Measurements from ENCODE around the gene PAK1IP1.

PAK1IP1 gene

DNA sequence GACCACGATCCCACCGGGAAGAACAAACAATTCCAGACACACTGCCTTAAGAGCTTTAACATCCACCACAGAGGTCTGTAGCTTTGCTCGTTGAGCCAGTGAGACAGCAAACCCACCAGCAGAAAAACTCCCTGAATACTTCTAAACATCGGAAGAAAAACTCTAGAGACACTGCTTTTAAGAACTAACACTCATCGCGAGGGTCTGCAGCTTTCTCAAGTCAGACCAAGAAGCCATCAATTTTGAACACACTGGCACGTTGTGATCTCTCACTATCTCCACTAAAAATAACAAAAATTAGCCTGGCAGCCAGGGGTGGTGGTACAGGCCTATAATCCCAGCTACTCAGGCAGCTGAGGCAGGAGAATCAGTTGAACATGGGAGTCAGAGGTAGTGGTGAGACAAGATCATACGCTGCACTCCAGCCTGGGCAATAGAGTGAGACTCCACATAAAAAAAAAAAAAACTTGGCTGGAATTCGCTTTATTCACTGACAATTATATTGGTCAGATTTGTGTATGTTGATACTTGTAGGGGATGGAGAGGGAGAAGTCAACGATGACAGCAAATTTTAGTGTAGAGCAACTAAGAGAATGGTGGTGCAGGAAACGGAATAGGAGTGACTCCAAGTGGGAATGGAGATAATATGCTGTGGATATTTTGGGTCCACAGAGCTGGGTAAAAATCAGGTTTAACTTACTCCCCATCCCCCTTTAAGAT, 27.2 kb downstream of the PAK1IP1 start:
- Histone ChIP-seq H3K4me3 (replicated peaks; ENCODE audit: low read depth, low read length) (peak overlapping the region; percentile 76), H3K27me3 (replicated peaks; ENCODE audit: control insufficient read depth, insufficient read depth, low read length) (no peaks in the 10 kb centered on the region), H3K36me3 (ENCODE audit: control insufficient read depth, insufficient read depth, low read length) (no peaks in the 10 kb centered on the region; the same call in 1 of the 2 replicates)
- DNase-seq (ENCODE audit: extremely low read depth, insufficient read length) = no peak
- TF ChIP-seq, protein P1, sequence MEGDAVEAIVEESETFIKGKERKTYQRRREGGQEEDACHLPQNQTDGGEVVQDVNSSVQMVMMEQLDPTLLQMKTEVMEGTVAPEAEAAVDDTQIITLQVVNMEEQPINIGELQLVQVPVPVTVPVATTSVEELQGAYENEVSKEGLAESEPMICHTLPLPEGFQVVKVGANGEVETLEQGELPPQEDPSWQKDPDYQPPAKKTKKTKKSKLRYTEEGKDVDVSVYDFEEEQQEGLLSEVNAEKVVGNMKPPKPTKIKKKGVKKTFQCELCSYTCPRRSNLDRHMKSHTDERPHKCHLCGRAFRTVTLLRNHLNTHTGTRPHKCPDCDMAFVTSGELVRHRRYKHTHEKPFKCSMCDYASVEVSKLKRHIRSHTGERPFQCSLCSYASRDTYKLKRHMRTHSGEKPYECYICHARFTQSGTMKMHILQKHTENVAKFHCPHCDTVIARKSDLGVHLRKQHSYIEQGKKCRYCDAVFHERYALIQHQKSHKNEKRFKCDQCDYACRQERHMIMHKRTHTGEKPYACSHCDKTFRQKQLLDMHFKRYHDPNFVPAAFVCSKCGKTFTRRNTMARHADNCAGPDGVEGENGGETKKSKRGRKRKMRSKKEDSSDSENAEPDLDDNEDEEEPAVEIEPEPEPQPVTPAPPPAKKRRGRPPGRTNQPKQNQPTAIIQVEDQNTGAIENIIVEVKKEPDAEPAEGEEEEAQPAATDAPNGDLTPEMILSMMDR (IDR thresholded peaks at IDR 0.05; ENCODE audit: insufficient read depth, low read length, poor library complexity, severe bottlenecking) = no peak

DNA sequence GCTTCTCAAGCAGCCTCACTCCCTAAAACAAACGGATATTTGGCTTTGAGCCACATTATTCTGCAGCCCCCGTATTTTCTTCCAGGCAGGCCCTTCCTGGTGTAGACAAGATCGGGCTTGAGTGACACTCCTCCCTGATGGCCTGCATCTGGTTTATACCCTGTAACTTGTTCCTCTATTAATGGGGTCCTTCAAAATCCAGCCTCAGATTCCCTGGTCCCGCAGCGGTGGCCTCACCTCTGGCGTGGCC, 27.7 kb downstream of the PAK1IP1 start:
- peak overlapping the region; percentile 76 for H3K4me3 ChIP-seq (replicated peaks; ENCODE audit: low read depth, low read length)
- H3K36me3 ChIP-seq (ENCODE audit: control insufficient read depth, insufficient read depth, low read length) = no peaks in the 10 kb centered on the region; the same call in 1 of the 2 replicates
- TF ChIP-seq, protein P1 (IDR thresholded peaks at IDR 0.05; ENCODE audit: insufficient read depth, low read length, poor library complexity, severe bottlenecking) = no peak
- H3K27me3 ChIP-seq (replicated peaks; ENCODE audit: control insufficient read depth, insufficient read depth, low read length) = no peaks in the 10 kb centered on the region
- DNase-seq (ENCODE audit: extremely low read depth, insufficient read length) = no peak

DNA sequence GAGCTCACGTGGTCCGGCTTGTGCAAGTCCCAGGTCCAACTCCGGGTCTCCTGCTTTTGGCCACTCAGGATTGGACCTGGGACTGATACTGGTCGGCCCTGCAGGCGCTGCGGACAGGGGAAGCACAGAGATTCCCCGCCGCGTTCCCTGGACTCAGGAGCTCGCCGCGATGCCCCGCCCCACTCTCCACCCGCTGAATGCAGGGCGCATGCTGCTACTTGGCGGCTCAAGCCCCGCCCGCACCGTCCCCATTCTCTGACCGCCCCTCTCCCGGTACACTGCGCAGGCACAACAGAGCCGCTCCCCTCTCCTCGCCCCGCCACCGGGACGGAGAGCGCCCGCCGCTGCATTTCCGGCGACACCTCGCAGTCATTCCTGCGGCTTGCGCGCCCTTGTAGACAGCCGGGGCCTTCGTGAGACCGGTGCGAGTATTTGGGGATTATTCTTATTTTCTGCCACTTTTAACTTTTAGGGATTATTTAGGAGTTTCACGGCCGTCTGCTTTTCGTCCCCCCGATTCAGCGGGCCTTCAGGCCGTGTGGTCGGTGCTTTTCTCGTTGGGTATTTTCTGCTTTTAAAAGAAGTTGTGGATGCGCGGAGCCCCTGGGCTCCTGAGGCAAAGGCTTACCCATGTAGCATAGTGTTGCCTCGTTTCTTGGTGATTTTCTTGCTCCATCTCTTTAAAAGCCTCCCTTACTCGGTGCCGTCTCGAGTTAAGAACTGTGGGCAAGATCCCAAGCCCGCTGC, 28.2 kb downstream of the PAK1IP1 start, which contains the start of gene TMEM14C:
TSS of gene TMEM14C (plus strand) at position 251 of the 747 bp plus-strand sequence. CDS start 1,544 bp downstream, outside the sequence.
- Histone ChIP-seq H3K36me3 (ENCODE audit: control insufficient read depth, insufficient read depth, low read length) (no peaks in the 10 kb centered on the region; the same call in 1 of the 2 replicates), H3K27me3 (replicated peaks; ENCODE audit: control insufficient read depth, insufficient read depth, low read length) (no peaks in the 10 kb centered on the region), H3K4me3 (replicated peaks; ENCODE audit: low read depth, low read length) (peak within 1 kb of the TSS; percentile 76)
- TF ChIP-seq, protein P1 (IDR thresholded peaks at IDR 0.05; ENCODE audit: insufficient read depth, low read length, poor library complexity, severe bottlenecking) = no peak
- peak; percentile 94 for DNase-seq (ENCODE audit: extremely low read depth, insufficient read length)

DNA sequence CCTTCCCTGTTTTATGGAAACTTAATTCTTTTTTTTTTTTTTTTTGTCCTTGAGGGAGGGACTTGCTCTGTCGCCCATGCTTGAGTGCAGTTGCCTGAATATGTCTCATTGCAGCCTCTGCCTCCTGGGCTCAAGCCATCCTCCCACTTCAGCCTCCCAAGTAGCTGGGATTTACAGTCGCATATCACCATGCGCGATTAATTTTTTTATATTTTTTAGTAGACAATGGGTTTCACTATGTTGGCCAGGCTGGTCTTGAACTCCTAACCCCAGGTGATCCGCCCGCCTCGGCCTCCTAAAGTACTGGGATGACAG, 28.8 kb downstream of the PAK1IP1 start:
- no peak for DNase-seq (ENCODE audit: extremely low read depth, insufficient read length)
- TF ChIP-seq, protein P1 (IDR thresholded peaks at IDR 0.05; ENCODE audit: insufficient read depth, low read length, poor library complexity, severe bottlenecking) = no peak
- H3K4me3 ChIP-seq (replicated peaks; ENCODE audit: low read depth, low read length) = peak overlapping the region; percentile 76

DNA sequence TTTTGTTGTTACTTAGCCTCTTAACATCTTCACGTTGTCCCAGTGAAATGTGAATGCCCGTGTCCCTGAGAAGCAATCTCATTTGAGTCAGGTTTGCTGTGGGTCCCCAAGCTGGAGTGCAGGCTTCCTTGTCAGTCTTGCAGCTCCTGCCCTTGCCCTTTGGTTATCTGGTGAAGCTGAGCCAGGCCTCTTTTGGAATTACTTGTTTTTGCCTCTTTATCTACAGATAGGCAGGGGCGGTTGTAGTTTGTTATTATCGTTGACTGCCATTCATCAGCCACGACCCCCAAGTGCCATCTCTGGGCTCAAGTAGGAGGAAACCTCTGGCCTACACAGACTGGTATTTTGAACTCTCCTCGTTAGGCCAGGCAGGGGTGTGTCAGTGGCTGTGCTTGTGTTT, 30.3 kb downstream of the PAK1IP1 start:
- Histone ChIP-seq H3K4me3 (replicated peaks; ENCODE audit: low read depth, low read length) (no peak overlapping the region), H3K36me3 (ENCODE audit: control insufficient read depth, insufficient read depth, low read length) (no peaks in the 10 kb centered on the region; the same call in 1 of the 2 replicates), H3K27me3 (replicated peaks; ENCODE audit: control insufficient read depth, insufficient read depth, low read length) (no peaks in the 10 kb centered on the region)
- TF ChIP-seq, protein P1 (IDR thresholded peaks at IDR 0.05; ENCODE audit: insufficient read depth, low read length, poor library complexity, severe bottlenecking) = no peak
- no peak for DNase-seq (ENCODE audit: extremely low read depth, insufficient read length)

More for the DNA sequence above, 28.8 kb downstream of the PAK1IP1 start:
- Histone ChIP-seq H3K36me3 (ENCODE audit: control insufficient read depth, insufficient read depth, low read length) (no peaks in the 10 kb centered on the region; the same call in 1 of the 2 replicates), H3K27me3 (replicated peaks; ENCODE audit: control insufficient read depth, insufficient read depth, low read length) (no peaks in the 10 kb centered on the region)

Data from GM06990 (cell line).